CD4-positive, alpha-beta T cell treated with Interleukin-17A for 1 hour (primary cell): ENCODE measurements around the gene OLFML2A.

Source experiments
- DNase-seq: peaks from one replicate; pipeline ENCODE4 v3.0.0-alpha.2; 2020

OLFML2A gene

GRCh38 chr9:124779368-124780059 is 2.6 kb downstream of the OLFML2A start:
- no peak for DNase-seq

GRCh38 chr9:124780060-124780756 is 3.3 kb downstream of the OLFML2A start:
- DNase-seq = no peak

- DNase-seq = no peak
These were observed 3.8 kb downstream of the OLFML2A start for GRCh38 chr9:124780757-124781151.

GRCh38 chr9:124781967-124782660 is 5.2 kb downstream of the OLFML2A start:
- DNase-seq = no peak

GRCh38 chr9:124782661-124783574 is 6.0 kb downstream of the OLFML2A start:
- DNase-seq = no peak

DNA sequence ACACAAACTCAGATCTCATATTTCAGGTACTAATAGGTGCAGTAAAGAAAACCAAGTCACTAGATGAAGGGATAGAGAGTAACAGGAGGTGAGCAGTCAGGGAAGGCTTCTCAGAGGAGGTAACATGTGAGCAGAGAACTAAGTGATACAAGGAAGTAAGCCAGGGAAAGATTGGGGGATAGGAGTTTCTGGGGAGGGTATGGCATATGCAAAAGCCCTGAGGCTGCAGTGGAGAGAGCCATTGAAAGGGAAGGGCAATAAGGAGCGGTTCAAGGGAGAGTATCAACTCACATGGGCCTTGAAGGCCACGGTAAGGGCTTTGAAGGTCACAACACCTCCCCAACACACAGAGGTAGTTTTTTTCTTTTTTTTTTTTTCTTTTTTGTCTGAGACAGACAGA is 6.9 kb downstream of the OLFML2A start:
- no peak for DNase-seq

DNA sequence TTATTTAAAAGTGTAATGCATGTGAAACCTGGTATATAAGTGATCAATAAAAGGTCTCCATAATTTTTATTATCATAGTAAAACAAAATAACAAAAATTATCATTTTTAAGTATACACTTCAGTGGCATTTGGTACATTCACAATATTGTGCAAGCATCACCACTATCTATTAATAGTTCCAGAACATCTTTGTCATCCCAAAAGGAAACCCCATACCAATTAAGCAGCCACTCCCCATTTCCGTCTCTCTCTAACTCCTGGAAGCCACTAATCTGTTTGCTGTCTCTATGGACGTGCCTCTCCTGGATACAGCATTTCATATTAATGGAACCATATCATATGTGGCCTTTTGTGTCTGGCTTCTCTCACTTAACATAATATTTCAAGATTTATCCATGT is 7.6 kb downstream of the OLFML2A start:
- DNase-seq = no peak

DNA sequence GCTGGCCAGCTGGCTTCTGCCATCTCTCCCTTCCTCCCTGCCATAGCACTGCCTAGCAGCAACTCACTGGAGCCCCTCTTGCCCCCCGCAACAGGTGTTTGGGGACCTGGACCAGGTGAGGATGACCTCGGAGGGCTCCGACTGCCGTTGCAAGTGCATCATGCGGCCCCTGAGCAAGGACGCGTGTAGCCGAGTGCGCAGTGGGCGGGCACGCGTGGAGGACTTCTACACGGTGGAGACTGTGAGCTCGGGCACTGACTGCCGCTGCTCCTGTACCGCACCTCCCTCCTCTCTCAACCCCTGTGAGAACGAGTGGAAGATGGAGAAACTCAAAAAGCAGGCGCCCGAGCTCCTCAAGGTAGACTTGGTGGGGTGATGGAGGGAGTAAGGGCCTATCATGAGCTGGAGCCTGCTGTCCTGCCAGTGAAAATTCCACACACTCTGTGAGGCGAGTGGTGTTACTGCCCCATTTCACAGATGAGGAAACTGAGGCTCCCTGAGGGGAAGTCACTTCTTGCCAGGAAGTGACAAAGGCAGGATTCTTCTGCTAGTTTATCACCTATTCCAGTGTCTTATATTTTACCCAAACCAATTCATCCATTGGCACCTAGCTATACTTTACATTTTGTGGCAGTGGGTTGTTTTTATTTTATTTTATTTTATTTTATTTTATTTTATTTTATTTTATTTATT is 10.1 kb downstream of the OLFML2A start:
- no peak for DNase-seq

DNA sequence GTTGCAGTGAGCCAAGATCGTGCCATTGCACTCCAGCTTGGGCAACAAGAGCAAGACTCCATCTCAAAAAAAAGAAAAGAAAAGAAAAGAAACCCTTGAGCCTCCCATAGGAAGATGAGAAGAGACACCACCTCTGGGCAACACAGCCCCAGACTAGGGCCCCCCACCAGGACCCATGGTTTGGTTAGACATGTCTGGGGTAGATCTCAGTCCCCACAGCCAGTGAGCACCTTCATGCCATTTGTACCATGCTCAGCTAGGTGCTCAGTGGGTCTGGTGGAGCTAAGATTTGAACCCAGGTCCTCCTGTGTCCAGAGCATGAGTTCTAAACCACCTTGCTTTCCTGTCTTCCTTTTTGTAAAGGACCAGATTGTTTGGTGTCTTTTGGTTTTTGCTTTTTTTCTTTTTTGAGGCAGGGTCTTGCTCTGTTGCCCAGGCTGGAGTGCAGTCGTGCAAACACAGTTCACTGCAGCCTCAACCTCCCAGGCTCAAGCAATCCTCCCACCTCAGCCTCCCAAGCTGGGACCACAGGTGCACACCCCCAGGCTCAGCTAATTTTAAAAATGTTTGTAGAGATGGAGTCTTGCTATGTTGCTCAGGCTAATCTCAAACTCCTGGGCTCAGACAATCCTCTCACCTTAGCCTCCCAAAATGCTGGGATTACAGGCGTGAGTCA is 11.7 kb downstream of the OLFML2A start:
- no peak for DNase-seq

GRCh38 chr9:124789531-124789930 is 12.6 kb downstream of the OLFML2A start:
- no peak for DNase-seq

- DNase-seq = no peak
These were observed 13.4 kb downstream of the OLFML2A start for GRCh38 chr9:124790301-124790700.

- no peak for DNase-seq
These were observed 14.0 kb downstream of the OLFML2A start for GRCh38 chr9:124790801-124791505.

DNA sequence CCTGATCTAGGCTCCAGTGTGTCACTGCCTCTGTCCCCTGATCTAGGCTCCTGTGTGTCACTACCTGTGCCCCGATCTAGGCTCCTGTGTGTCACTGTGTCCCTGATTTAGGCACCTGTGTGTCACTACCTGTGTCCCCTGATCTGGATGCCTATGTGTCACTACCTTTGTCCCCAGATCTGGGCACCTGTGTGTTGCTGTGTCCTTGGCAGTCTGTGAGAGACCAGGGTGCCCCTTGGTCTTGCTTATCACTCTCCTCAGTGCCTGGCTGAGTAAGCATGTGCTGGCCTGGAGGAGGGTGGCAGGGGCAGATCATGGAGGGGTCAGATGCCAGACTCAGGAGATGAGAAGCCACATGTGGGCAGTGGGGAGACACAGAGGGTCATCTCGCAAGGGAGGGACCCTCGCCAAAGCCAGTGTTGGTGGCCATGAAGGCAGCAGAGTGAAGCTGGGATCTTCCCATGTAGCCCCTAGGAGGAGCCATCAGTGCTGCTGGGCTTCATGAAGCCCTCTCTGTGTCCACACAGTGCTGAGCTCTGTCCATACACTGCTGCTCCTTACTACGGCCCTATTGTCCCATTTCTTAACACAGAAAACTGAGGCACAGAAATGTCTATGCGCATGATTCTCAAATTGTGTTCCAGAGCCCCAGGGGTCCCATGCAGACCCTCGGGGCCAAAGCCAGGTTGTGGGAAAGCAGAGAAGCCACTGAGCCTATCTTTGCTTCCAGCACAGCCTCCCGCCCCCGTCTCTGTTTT is 15.5 kb downstream of the OLFML2A start:
- no peak for DNase-seq

GRCh38 chr9:124793015-124793541 is 16.1 kb downstream of the OLFML2A start:
- DNase-seq = no peak

GRCh38 chr9:124794902-124795491 is 18.1 kb downstream of the OLFML2A start:
- no peak for DNase-seq

- DNase-seq = no peak
These were observed 19.0 kb downstream of the OLFML2A start for GRCh38 chr9:124795881-124796431.

DNA sequence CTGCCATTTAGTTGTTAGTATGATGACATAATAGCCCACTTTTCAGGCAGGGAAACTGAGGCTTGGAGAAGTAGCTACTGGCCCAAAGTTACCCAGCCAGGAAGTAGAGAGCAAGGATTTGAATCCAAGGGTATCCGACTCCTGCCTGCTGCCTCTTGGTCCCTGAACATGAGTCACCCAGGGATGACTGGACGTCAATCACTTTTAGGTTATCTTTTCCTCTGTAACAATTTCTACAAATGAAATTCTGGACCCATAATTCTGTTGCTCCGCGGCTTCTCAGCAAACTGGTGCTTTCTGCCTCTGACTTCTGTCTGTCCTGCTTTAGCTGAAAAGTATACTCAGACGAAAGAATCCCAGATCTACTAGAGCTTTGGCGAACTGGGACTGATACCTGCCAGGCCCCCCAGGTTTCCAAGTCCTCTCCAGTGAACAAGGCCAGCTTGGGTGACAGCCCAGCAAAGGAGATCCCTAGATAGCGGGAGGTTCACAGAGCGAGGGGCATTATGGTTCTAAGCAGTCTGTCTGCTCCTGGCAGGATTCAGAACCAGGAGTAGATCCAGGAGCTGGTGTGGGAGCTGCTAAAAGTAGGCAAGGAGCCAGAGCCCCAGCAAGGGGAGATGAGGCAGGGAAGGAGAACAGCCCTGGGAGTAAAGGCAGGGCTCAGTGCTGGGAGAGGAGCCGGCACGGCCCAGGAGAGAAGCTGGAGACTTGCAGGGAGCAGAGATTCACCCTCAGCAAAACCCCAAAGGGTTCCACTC is 20.6 kb downstream of the OLFML2A start:
- no peak for DNase-seq

- no peak for DNase-seq
These were observed 22.5 kb downstream of the OLFML2A start for GRCh38 chr9:124799274-124800006.
